Liver (tissue), 9 donors: ENCODE data around the gene PAPPA. TPM values are rescaled to one million over a fixed set of nuclear protein-coding genes. Genes with fewer than 3 reads are reported as not detected.

ENCODE experiments used
- DNase-seq: peaks from one replicate; pipeline ENCODE4 v3.0.0-alpha.2; 2017; ENCODE audit warnings: low spot score
- H3K27ac ChIP-seq, 2 donors: one replicate each; pipeline ENCODE4 v1.7.0; 2013; ENCODE audit warnings: inconsistent platforms in 2 of 2, low read length in 2 of 2, control low read depth in 1 of 2, low read depth in 1 of 2, mild to moderate bottlenecking in 1 of 2
- H3K27me3 ChIP-seq, 4 donors: one replicate each; pipeline versions ENCODE4 v1.6.1 to v1.7.0; 2013; ENCODE audit warnings: low read length in 3 of 4, inconsistent platforms in 1 of 4, mild to moderate bottlenecking in 1 of 4, moderate library complexity in 1 of 4; ENCODE audit not compliant: control insufficient read depth in 4 of 4, insufficient read depth in 4 of 4
- H3K36me3 ChIP-seq, 4 donors: one replicate each; pipeline versions ENCODE4 v1.6.1 to v1.7.0; 2013; ENCODE audit warnings: low read length in 3 of 4, mild to moderate bottlenecking in 3 of 4, low read depth in 1 of 4, moderate library complexity in 1 of 4; ENCODE audit not compliant: control insufficient read depth in 4 of 4, insufficient read depth in 3 of 4
- H3K4me1 ChIP-seq, 4 donors: one replicate each; pipeline versions ENCODE4 v1.6.1 to v1.7.0; 2013; ENCODE audit warnings: low read length in 3 of 4, mild to moderate bottlenecking in 3 of 4, moderate library complexity in 1 of 4; ENCODE audit not compliant: control insufficient read depth in 4 of 4, insufficient read depth in 4 of 4
- H3K4me3 ChIP-seq, 3 donors: one replicate each; pipeline versions ENCODE4 v1.6.1 to v1.7.0; 2013; ENCODE audit warnings: low read length in 3 of 3, control low read depth in 1 of 3, low read depth in 1 of 3, mild to moderate bottlenecking in 1 of 3
- H3K9ac ChIP-seq, 2 donors: one replicate each; pipeline ENCODE4 v1.7.0; 2013; ENCODE audit warnings: low read length in 2 of 2, mild to moderate bottlenecking in 2 of 2, moderate library complexity in 2 of 2, control low read depth in 1 of 2, low read depth in 1 of 2
- H3K9me3 ChIP-seq, 4 donors: one replicate each; pipeline versions ENCODE4 v1.6.1 to v1.7.0; 2013; ENCODE audit warnings: low read length in 3 of 4; ENCODE audit not compliant: control insufficient read depth in 4 of 4
- CTCF ChIP-seq: fragments of 150-350 bp; IDR thresholded peaks from 2 replicates; pipeline ENCODE4 v1.5.1; 2017; ENCODE audit warnings: improper control_type of control experiment, low read depth, low read length; ENCODE audit not compliant: missing input control
- EGR1 ChIP-seq, 2 donors: IDR thresholded peaks; 2 replicates each; pipeline ENCODE4 v1.6.1; 2016 to 2018; ENCODE audit warnings: antibody characterized with exemption in 2 of 2, low read depth in 2 of 2
- FOXA2 ChIP-seq: IDR thresholded peaks from 2 replicates; pipeline ENCODE4 v1.6.1; 2016; ENCODE audit warnings: antibody characterized with exemption
- GABPA ChIP-seq, 2 donors: IDR thresholded peaks in 1 of 2; conservative IDR thresholded peaks in 1 of 2; 2 replicates each; pipeline ENCODE4 v1.6.1; 2016; ENCODE audit warnings: antibody characterized with exemption in 2 of 2, mild to moderate bottlenecking in 1 of 2, moderate library complexity in 1 of 2
- HNF4G ChIP-seq: IDR thresholded peaks from 2 replicates; pipeline ENCODE4 v1.6.1; 2016; ENCODE audit warnings: antibody characterized with exemption
- MAX ChIP-seq: IDR thresholded peaks from 2 replicates; pipeline ENCODE4 v1.6.1; 2016; ENCODE audit warnings: antibody characterized with exemption
- NR2F2 ChIP-seq: IDR thresholded peaks from 2 replicates; pipeline ENCODE4 v1.6.1; 2016; ENCODE audit warnings: antibody characterized with exemption
- RAD21 ChIP-seq, 2 donors: IDR thresholded peaks; 2 replicates each; pipeline ENCODE4 v1.6.1; 2016; ENCODE audit warnings: antibody characterized with exemption in 2 of 2, mild to moderate bottlenecking in 2 of 2
- REST ChIP-seq: IDR thresholded peaks from 2 replicates; pipeline ENCODE4 v1.6.1; 2016; ENCODE audit warnings: antibody characterized with exemption, mild to moderate bottlenecking
- RXRA ChIP-seq, 2 donors: IDR thresholded peaks; 2 replicates each; pipeline ENCODE4 v1.6.1; 2017 to 2018; ENCODE audit warnings: antibody characterized with exemption in 2 of 2, mild to moderate bottlenecking in 1 of 2
- SP1 ChIP-seq: IDR thresholded peaks from 2 replicates; pipeline ENCODE4 v1.6.1; 2018; ENCODE audit warnings: antibody characterized with exemption, mild to moderate bottlenecking
- TAF1 ChIP-seq: conservative IDR thresholded peaks from 2 replicates; pipeline ENCODE4 v1.6.1; 2016; ENCODE audit warnings: antibody characterized with exemption, mild to moderate bottlenecking
- YY1 ChIP-seq: IDR thresholded peaks from 2 replicates; pipeline ENCODE4 v1.6.1; 2016; ENCODE audit warnings: antibody characterized with exemption, mild to moderate bottlenecking
- ZBTB33 ChIP-seq: IDR thresholded peaks from 2 replicates; pipeline ENCODE4 v1.6.1; 2016; ENCODE audit warnings: antibody characterized with exemption
- WGBS: extraction: QIAGEN DNeasy Blood & Tissue Kit; methylation state at CpG from one replicate; pipeline ENCODE4 v1.1.7; 2013; 5-methylcytosine and 5-hydroxymethylcytosine counted together
- polyA plus RNA-seq, 2 donors: library from polyadenylated mRNA; stranded (reverse) in 1 of 2; unstranded in 1 of 2; fragments of 200-250 nt in 1 of 2; fragments of >200 nt in 1 of 2; fragmentation: Nextera tagmentation in 1 of 2; extraction: Ambion mirVana in 1 of 2; gene quantifications; one replicate each; pipeline versions ENCODE4 v1.2.1 to v1.2.3, GENCODE V29; 2013 to 2015
- total RNA-seq, 2 donors: library from RNA; depleted of rRNA; stranded (reverse); fragments of >200 nt; gene quantifications; one replicate each; pipeline ENCODE4 v1.2.3, GENCODE V29; 2014
- donor health status: healthy.
- donor health status: healthy.
- donor health status: healthy.
- donor health status: healthy.
- donor health status: healthy.

PAPPA gene
- total and polyA plus RNA-seq, 4 donors: 0.03 to 0.33 (median 0.20) TPM

- no peak for TF ChIP-seq HNF4G
- no peak for TF ChIP-seq MAX
- no peak for TF ChIP-seq FOXA2
- TF ChIP-seq RAD21 (IDR thresholded peaks at IDR 0.05): no peak
- TF ChIP-seq GABPA (IDR thresholded peaks at IDR 0.05 in 1 of 2, conservative IDR thresholded peaks at IDR 0.05 in 1 of 2): no peak
- no peak for TF ChIP-seq YY1
Observed at GRCh38 chr9:116124472-116125040, 29.0 kb upstream of the PAPPA start (continued).

- TF ChIP-seq SP1 (no peak), YY1 (no peak), ZBTB33 (no peak), NR2F2 (no peak), RAD21 (IDR thresholded peaks at IDR 0.05) (no peak), EGR1 (IDR thresholded peaks at IDR 0.05; ENCODE audit: low read depth in 2 of 2) (no peak), CTCF (no peak), REST (no peak), TAF1 (no peak), GABPA (IDR thresholded peaks at IDR 0.05 in 1 of 2, conservative IDR thresholded peaks at IDR 0.05 in 1 of 2) (no peak), RXRA (IDR thresholded peaks at IDR 0.05) (no peak)
- Histone ChIP-seq H3K9ac (no peak overlapping the region), H3K4me1 (no peaks in the 10 kb centered on the region), H3K27ac (no peak overlapping the region), H3K36me3 (no peaks in the 10 kb centered on the region), H3K4me3 (no peak overlapping the region), H3K27me3 (no peaks in the 10 kb centered on the region), H3K9me3 (peaks cover 0 to 8% (median 0%) of the 10 kb centered on the region in 4 donors)
- DNase-seq: no peak
- WGBS: 33% methylated on average over 2 of the region's 2 CpGs
Observed at GRCh38 chr9:116133163-116133562, 20.4 kb upstream of the PAPPA start.
